ENCODE measurements around the gene MTX3. TPM values are rescaled to one million over a fixed set of nuclear protein-coding genes. Genes with fewer than 3 reads are reported as not detected.

The MTX3 gene, protein sequence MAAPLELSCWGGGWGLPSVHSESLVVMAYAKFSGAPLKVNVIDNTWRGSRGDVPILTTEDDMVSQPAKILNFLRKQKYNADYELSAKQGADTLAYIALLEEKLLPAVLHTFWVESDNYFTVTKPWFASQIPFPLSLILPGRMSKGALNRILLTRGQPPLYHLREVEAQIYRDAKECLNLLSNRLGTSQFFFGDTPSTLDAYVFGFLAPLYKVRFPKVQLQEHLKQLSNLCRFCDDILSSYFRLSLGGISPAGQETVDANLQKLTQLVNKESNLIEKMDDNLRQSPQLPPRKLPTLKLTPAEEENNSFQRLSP
- 4.4 and 7.0 TPM in 2 replicates for total RNA-seq

DNA sequence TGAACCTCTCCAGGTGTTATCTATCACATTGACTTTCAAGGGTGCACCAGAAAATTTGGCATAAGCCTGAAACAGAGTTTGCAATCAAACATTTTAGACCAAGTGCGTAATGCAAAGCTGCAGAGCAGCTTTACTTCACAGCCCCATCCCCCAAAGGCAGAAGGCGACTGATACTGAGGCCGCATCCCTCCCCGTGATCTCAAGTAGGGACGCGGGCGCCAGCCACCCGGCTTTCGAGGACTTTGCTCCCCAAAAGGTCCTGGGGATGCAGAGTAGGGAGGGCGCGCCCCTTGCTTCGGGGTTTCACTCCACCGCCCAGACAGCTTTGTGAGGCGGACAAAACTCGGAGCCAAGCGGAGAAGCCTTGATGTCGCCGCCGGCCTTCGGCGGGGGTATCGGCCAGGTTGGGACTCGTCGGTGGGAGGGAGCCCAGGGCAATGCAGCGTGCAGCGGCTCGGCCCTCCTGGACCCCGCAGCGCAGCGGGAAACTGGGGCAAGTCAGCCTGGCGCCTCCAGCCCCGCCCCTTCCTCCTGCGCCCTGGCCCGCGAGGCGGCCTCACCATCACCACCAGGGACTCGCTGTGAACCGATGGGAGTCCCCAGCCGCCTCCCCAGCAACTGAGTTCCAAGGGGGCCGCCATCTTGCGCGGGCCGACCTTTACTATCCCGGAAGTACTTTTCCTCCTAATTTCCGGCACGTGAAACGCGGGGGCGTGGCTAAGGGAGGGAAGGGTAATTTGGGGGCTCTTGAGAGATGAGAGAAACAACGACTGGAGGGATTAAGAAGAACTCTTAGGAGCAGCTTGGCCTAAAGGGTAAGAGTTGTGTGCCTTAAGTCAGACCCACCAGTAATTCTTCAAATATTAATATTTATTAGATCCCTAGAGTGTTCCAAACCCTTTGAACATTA is at the start of gene MTX3:
TSS of gene MTX3 (minus strand) at position 665 of the 910 bp plus-strand sequence. CDS start at position 641, 24 bp downstream.

GRCh38 chr5:80034962-80035821 is 44.1 kb upstream of the MTX3 start, which contains the start of gene THBS4:
TSS of gene THBS4 (plus strand) at chr5:80035348. CDS start at chr5:80035538, 190 bp downstream.

Other genes starting within 250 kb of the MTX3 start
- gene THBS4, start 44.1 kb upstream of the MTX3 start, total RNA-seq = 0.33 and 1.9 TPM in 2 replicates